Activated T-helper 2 cell treated with anti-CD3 and anti-CD28 coated beads, Interferon-gamma antibody, Interleukin-2, Interleukin-4, amounts not matched to agents 10 μg/mL and 5 μg/mL and 100 μg/mL, durations not matched to agents 14 hours and 24 hours and 36 hours (primary cell): ENCODE data around the gene FBXO44. TPM values are rescaled to one million over a fixed set of nuclear protein-coding genes. Genes with fewer than 3 reads are reported as not detected.

ENCODE experiments used
- DNase-seq: peaks from one replicate; pipeline ENCODE4 v3.0.0; 2021; ENCODE audit warnings: low spot score
- H3K27ac Mint-ChIP-seq: one replicate; pipeline ENCODE4 v1.8.0; 2021; ENCODE audit warnings: mixed read lengths
- H3K27me3 Mint-ChIP-seq: one replicate; pipeline ENCODE4 v1.8.0; 2021; ENCODE audit warnings: low read depth, mixed read lengths
- H3K36me3 Mint-ChIP-seq: one replicate; pipeline ENCODE4 v1.8.0; 2021; ENCODE audit warnings: low read depth, mixed read lengths
- H3K4me1 Mint-ChIP-seq: one replicate; pipeline ENCODE4 v1.8.0; 2021; ENCODE audit warnings: low read depth, mixed read lengths
- H3K4me3 Mint-ChIP-seq: one replicate; pipeline ENCODE4 v1.8.0; 2021; ENCODE audit warnings: low read depth, mild to moderate bottlenecking, moderate library complexity, mixed read lengths
- H3K9me3 Mint-ChIP-seq: one replicate; pipeline ENCODE4 v1.8.0; 2021; ENCODE audit warnings: mixed read lengths
- intact Hi-C: fragments of 100-400 bp; cut with micrococcal nuclease; formaldehyde crosslinking; loops from one replicate; pipeline ENCODE4 v1.15.1; 2023
- total RNA-seq: library from RNA; stranded (reverse); gene quantifications from 2 replicates; pipeline ENCODE4 v1.2.3, GENCODE V29; 2022

The FBXO44 gene
- total RNA-seq, 1 donor from 2014 or later: 18.2 TPM

DNA sequence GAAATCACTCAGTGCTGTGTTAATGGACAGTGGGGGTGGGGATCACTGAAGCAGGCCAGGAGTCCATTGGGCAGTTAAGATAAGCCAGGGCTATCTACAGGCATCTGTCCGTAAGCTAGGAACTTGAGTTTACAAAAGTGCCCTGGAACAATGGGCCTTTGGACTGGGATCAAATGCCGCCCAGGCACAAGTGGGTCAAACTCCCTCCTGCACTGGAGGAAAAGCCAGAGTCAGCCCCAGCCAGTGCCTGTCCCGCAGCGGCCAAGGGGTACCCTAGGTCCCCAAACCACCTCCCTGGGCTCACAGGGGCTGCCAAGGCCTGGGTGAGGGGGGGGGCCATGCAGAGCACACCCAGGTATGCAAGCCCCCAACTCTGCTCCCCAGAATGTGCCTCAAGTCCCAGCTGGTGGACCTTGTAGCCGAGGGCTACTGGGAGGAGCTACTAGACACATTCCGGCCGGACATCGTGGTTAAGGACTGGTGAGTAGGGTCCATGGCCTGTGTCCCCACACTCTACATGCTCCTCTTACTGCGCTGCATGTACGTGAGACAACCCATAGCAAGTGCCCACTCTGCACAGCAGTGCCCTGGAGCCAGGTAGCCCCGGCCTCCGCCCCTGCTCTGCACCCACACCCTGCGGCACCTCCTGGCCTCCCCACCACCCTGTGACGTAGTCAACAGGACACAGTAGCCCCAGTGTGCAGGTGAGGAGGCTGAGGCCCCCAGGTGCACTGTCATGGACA, 17.0 kb downstream of the FBXO44 start:
- Mint-ChIP-seq H3K4me3 (no peak overlapping the region), H3K4me1 (no peaks in the 10 kb centered on the region), H3K27ac (no peak overlapping the region), H3K36me3 (peaks cover 29% of the 10 kb centered on the region), H3K27me3 (no peaks in the 10 kb centered on the region), H3K9me3 (no peaks in the 10 kb centered on the region)
- intact Hi-C loops: no loop called here
- DNase-seq: no peak

- Mint-ChIP-seq H3K27me3 (no peaks in the 10 kb centered on the region), H3K4me3 (no peak overlapping the region), H3K9me3 (no peaks in the 10 kb centered on the region), H3K27ac (no peak overlapping the region), H3K4me1 (no peaks in the 10 kb centered on the region), H3K36me3 (peaks cover 29% of the 10 kb centered on the region)
- no peak for DNase-seq
- intact Hi-C loops: no loop called here
Measured at GRCh38 chr1:11673089-11673769, 18.6 kb downstream of the FBXO44 start.

DNA sequence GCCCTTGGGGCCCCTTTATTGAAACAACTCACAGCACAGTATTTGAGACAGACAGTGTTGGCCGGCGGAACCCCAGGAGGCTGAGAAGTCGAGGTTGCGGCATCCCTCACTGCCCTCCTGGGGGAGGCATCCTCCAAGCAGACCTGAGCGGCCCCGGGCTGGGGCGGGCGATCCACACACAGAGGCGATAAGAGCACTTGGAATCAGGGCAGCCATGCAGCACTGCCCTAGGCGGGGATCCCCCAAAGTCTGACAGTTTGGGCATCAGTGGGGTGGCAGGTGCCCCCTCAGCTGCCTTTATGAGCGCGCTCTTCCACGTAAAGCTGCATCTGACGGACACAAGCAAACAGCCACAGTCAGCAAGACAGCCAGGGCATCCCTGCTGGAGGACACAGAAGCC, 19.8 kb downstream of the FBXO44 start:
- H3K4me3 Mint-ChIP-seq: no peak overlapping the region
- intact Hi-C loops: no loop called here

GRCh38 chr1:11675325-11675724, 20.6 kb downstream of the FBXO44 start:
- no peaks in the 10 kb centered on the region for H3K9me3 Mint-ChIP-seq
- no peak overlapping the region for H3K27ac Mint-ChIP-seq
- no peak for DNase-seq
- H3K4me3 Mint-ChIP-seq: no peak overlapping the region
- peaks cover 22% of the 10 kb centered on the region for H3K36me3 Mint-ChIP-seq
- peaks cover 3% of the 10 kb centered on the region for H3K4me1 Mint-ChIP-seq
- H3K27me3 Mint-ChIP-seq: no peaks in the 10 kb centered on the region
- intact Hi-C loops: no loop called here

More for the DNA sequence above, 19.8 kb downstream of the FBXO44 start:
- no peak overlapping the region for H3K27ac Mint-ChIP-seq
- H3K4me1 Mint-ChIP-seq: peaks cover under 1% of the 10 kb centered on the region
- no peaks in the 10 kb centered on the region for H3K9me3 Mint-ChIP-seq
- no peak for DNase-seq
- H3K27me3 Mint-ChIP-seq: no peaks in the 10 kb centered on the region
- peaks cover 22% of the 10 kb centered on the region for H3K36me3 Mint-ChIP-seq

- Mint-ChIP-seq H3K36me3 (peaks cover 18% of the 10 kb centered on the region), H3K9me3 (no peaks in the 10 kb centered on the region)
- intact Hi-C loops: no loop called here
Measured at GRCh38 chr1:11676386-11677103, 21.9 kb downstream of the FBXO44 start.

DNA sequence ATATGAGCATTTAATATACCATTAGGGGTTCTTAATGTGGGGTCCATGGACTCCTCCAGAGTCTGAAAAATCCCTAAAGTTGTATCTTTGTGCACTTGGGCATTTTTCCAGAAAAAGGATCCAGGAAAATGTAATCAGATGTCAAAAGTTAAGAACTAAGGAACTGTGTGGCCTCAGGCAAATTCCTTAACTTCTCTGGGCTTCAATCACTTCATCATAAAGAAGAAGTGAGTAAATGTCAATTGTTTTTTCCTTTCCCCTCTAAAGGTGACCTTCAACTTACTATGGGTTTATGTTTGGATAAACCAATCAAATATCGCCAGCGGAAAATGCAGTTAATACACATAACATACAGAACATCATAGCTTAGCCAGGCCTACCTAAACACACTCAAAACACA, 23.8 kb downstream of the FBXO44 start:
- no peak for DNase-seq
- Mint-ChIP-seq H3K27me3 (no peaks in the 10 kb centered on the region), H3K36me3 (peaks cover 13% of the 10 kb centered on the region), H3K4me1 (peaks cover 9% of the 10 kb centered on the region), H3K27ac (no peak overlapping the region), H3K9me3 (no peaks in the 10 kb centered on the region), H3K4me3 (no peak overlapping the region)
- intact Hi-C loops: no loop called here

More at GRCh38 chr1:11676386-11677103, 21.9 kb downstream of the FBXO44 start:
- no peak overlapping the region for H3K27ac Mint-ChIP-seq
- DNase-seq: no peak
- no peak overlapping the region for H3K4me3 Mint-ChIP-seq
- H3K27me3 Mint-ChIP-seq: no peaks in the 10 kb centered on the region
- peaks cover 3% of the 10 kb centered on the region for H3K4me1 Mint-ChIP-seq

- H3K9me3 Mint-ChIP-seq: no peaks in the 10 kb centered on the region
Measured at GRCh38 chr1:11680270-11681070, 25.8 kb downstream of the FBXO44 start.

DNA sequence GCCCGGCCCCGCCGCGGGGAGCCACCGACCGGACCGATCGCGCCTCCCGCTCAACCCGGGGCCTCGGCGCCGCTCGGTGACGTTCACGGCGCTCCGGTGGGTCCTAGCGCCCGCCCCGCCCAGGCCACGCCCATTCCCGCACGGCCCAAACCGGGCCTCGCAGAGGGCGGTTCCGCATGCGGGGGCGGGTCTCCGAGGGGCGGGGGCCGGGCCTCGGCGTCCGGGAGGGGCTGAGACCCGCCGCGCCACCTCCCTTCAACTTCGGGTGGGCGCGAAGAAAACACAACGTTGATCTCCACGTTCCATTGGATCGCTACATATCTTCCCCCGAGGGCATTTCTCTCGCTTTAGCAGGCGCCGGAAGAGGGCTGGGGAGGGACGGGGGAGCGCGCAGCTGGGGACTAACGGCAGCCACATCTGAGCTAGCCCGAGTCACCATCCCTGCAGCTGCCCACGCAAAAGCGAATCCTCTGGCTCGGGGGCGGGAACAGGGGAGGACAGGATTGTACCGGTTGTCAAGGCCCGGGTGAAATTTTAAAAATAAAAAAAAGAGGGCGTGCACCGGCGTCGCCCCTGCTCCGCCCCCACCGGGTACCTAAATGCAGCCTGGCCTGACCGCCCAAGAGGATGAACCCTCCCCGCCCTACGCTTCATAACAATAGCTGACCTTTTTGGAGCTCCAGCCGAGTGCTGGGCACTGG, 26.5 kb downstream of the FBXO44 start, which contains the start of gene MAD2L2:
Gene MAD2L2 (minus strand): TSS at position 78 of the 701 bp plus-strand sequence. CDS start 547 bp downstream, outside the sequence.
- H3K4me3 Mint-ChIP-seq: peak within 1 kb of the TSS; percentile 86
- H3K36me3 Mint-ChIP-seq: no peaks in the 10 kb centered on the region
- H3K4me1 Mint-ChIP-seq: peaks cover 9% of the 10 kb centered on the region
- no peaks in the 10 kb centered on the region for H3K9me3 Mint-ChIP-seq
- intact Hi-C loops: loop anchor here (2.0 to 5.0 kb wide), 2 partner anchors 16 to 56 kb away; partner anchors contain the start of genes AGTRAP and FBXO6
- H3K27ac Mint-ChIP-seq: peak within 1 kb of the TSS; percentile 87
- peak; percentile 85 for DNase-seq
- peaks cover 7% of the 10 kb centered on the region for H3K27me3 Mint-ChIP-seq

More at GRCh38 chr1:11680270-11681070, 25.8 kb downstream of the FBXO44 start:
- Mint-ChIP-seq H3K36me3 (peaks cover 6% of the 10 kb centered on the region), H3K27me3 (peaks cover 5% of the 10 kb centered on the region), H3K4me1 (peaks cover 9% of the 10 kb centered on the region), H3K4me3 (peak overlapping the region; percentile 85), H3K27ac (peak overlapping the region; percentile 46)
- DNase-seq: peak; percentile 18
- intact Hi-C loops: loop anchor here (2.0 to 5.0 kb wide), 2 partner anchors 16 to 57 kb away; partner anchors contain the start of genes AGTRAP and FBXO6

GRCh38 chr1:11682287-11682771, 27.7 kb downstream of the FBXO44 start:
- H3K27me3 Mint-ChIP-seq: peaks cover 10% of the 10 kb centered on the region
- no peak overlapping the region for H3K27ac Mint-ChIP-seq
- no peaks in the 10 kb centered on the region for H3K36me3 Mint-ChIP-seq
- DNase-seq: no peak
- H3K4me1 Mint-ChIP-seq: peaks cover 9% of the 10 kb centered on the region
- H3K9me3 Mint-ChIP-seq: no peaks in the 10 kb centered on the region
- H3K4me3 Mint-ChIP-seq: peak overlapping the region; percentile 67
- intact Hi-C loops: loop anchor here (5.0 kb wide), 1 partner anchor 55 kb away; the partner anchor contains the start of gene AGTRAP

- H3K9me3 Mint-ChIP-seq: no peaks in the 10 kb centered on the region
- intact Hi-C loops: loop anchor here (5.0 kb wide), 1 partner anchor 55 kb away; the partner anchor contains the start of gene AGTRAP
- no peak for DNase-seq
- no peak overlapping the region for H3K27ac Mint-ChIP-seq
- no peak overlapping the region for H3K4me3 Mint-ChIP-seq
- H3K4me1 Mint-ChIP-seq: peaks cover 9% of the 10 kb centered on the region
- no peaks in the 10 kb centered on the region for H3K36me3 Mint-ChIP-seq
- H3K27me3 Mint-ChIP-seq: peaks cover 13% of the 10 kb centered on the region
Measured at GRCh38 chr1:11682799-11683198, 28.1 kb downstream of the FBXO44 start.

DNA sequence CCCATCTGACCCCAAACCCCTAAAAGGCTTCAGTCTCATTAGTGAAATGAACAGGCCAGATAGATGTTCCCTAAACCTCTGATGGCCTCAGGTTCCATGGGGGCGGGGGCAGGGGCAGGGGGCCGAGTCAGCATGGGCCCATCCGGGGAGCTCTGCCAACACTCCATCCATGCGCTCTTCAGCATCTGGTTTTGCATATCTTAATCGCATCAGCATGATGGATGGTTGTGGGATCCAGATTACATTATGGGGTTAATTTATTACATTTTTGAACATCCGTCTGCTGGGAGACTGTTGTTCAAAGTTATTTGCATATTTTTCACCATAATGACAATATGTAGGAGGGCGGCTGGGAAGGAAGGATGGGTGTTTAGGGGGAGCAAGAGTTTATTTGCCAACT, 29.4 kb downstream of the FBXO44 start:
- Mint-ChIP-seq H3K9me3 (no peaks in the 10 kb centered on the region), H3K36me3 (no peaks in the 10 kb centered on the region), H3K4me3 (no peak overlapping the region), H3K27ac (no peak overlapping the region), H3K27me3 (peaks cover 20% of the 10 kb centered on the region), H3K4me1 (peaks cover 9% of the 10 kb centered on the region)
- intact Hi-C loops: loop anchor here (5.0 kb wide), 1 partner anchor 53 kb away; the partner anchor contains the start of gene AGTRAP
- no peak for DNase-seq
